ENCODE data around the gene IL4I1. TPM values are rescaled to one million over a fixed set of nuclear protein-coding genes. Genes with fewer than 3 reads are reported as not detected.

The IL4I1 gene
- total RNA-seq, 1 experiment from 2014 or later: 0.61 TPM

- H3K56ac ChIP-seq (ENCODE audit: insufficient read length, low read depth, low read length): no peak overlapping the region
- H2BK12ac ChIP-seq (ENCODE audit: insufficient read length, low read depth, low read length): no peak overlapping the region
- H2AFZ ChIP-seq (ENCODE audit: low read length): no peak overlapping the region
- no peak overlapping the region for H3K9ac ChIP-seq (ENCODE audit: extremely low read depth, insufficient read length, low read length)
- H3K23ac ChIP-seq (ENCODE audit: insufficient read length, low read depth, low read length): no peak overlapping the region
- Mint-ChIP-seq H3K27me3 (ENCODE audit: low read depth) (no peaks in the 10 kb centered on the region), H3K27ac (no peak overlapping the region; a peak in 1 of 7 replicates), H3K4me1 (peaks cover 27 to 41% of the 10 kb centered on the region in 2 experiments), H3K9me3 (peaks cover 0 to 3% of the 10 kb centered on the region in 2 experiments; a peak in 1 of 5 replicates), H3K36me3 (ENCODE audit: insufficient read depth in 1 of 3, low read depth in 3 of 3) (peaks cover 56 to 87% (median 83%) of the 10 kb centered on the region in 3 experiments), H3K4me3 (no peak overlapping the region)
- no peak overlapping the region for H3K4me2 ChIP-seq (ENCODE audit: insufficient read depth, insufficient read length, low read length)
- H2BK5ac ChIP-seq (ENCODE audit: insufficient read length, low read length): no peak overlapping the region
- H4K8ac ChIP-seq (replicated peaks; ENCODE audit: insufficient read length, low read depth, low read length): no peak overlapping the region
- no peak overlapping the region for H2AK5ac ChIP-seq (ENCODE audit: insufficient read length, low read length)
- H2BK120ac ChIP-seq (ENCODE audit: low read depth, low read length, poor library complexity, severe bottlenecking): no peak overlapping the region
- no peak overlapping the region for H3K18ac ChIP-seq (ENCODE audit: insufficient read length, low read depth, low read length)
- no peak overlapping the region for H3K14ac ChIP-seq (ENCODE audit: insufficient read depth, low read length)
- H3T11ph ChIP-seq (ENCODE audit: low read length): no peak overlapping the region
- H3K4me1 ChIP-seq (ENCODE audit: insufficient read depth, low read length): no peaks in the 10 kb centered on the region
- H3K23me2 ChIP-seq (ENCODE audit: insufficient read length, low read depth, low read length, poor library complexity, severe bottlenecking): no peaks in the 10 kb centered on the region
- no peaks in the 10 kb centered on the region for H3K27me3 ChIP-seq (ENCODE audit: insufficient read depth, low read length)
- WGBS (ENCODE audit: extremely low coverage, insufficient read length, low lambda C conversion rate): no CpG with 5 or more reads among the region's 8 CpGs
- H4K91ac ChIP-seq (ENCODE audit: insufficient read length, low read depth, low read length): no peak overlapping the region
- peaks cover 20% of the 10 kb centered on the region; the same call in 1 of the 2 replicates for H3K79me2 ChIP-seq (ENCODE audit: insufficient read depth, low read length)
- no peak overlapping the region for H3K27ac ChIP-seq (ENCODE audit: insufficient read length, low read depth, low read length)
- no peaks in the 10 kb centered on the region for H3K9me3 ChIP-seq (ENCODE audit: control insufficient read depth, low read depth, low read length)
- no peak overlapping the region for H2BK15ac ChIP-seq (ENCODE audit: low read depth, low read length)
- peaks cover 4% of the 10 kb centered on the region for H4K20me1 ChIP-seq (ENCODE audit: control insufficient read depth, insufficient read depth, insufficient read length)
- peaks cover 12% of the 10 kb centered on the region for H3K79me1 ChIP-seq (ENCODE audit: insufficient read depth, low read depth, low read length, poor library complexity, severe bottlenecking)
- no peak for TF ChIP-seq CTCF (conservative IDR thresholded peaks at IDR 0.05)
- no peak overlapping the region for H2BK20ac ChIP-seq (ENCODE audit: low read depth, low read length, poor library complexity, severe bottlenecking)
- no peak overlapping the region for H3K4ac ChIP-seq (ENCODE audit: low read depth, low read length)
- DNase-seq: no peak
- no peak overlapping the region for H4K5ac ChIP-seq (ENCODE audit: insufficient read length, low read depth, low read length)
Measured at GRCh38 chr19:49918089-49918488, 21.4 kb upstream of the IL4I1 start.

Data from H9 (cell line).